Activated CD8-positive, alpha-beta memory T cell treated with anti-CD3 and anti-CD28 coated beads, Interleukin-2, amount 10 ng/mL, durations not matched to agents 7 days and 5 days (primary cell): ENCODE measurements around the gene TINAGL1. TPM values are rescaled to one million over a fixed set of nuclear protein-coding genes. Genes with fewer than 3 reads are reported as not detected.
"Not testable (repeated sequence)": the region's sequence is repeated elsewhere in the genome, so short reads cannot be mapped to it uniquely, and the experiment has no call there.

ENCODE experiments used
- ATAC-seq: fragments of 150-1000 bp; cut with Tn5 transposase; one replicate; pipeline ENCODE4 v1.10.0; 2021; ENCODE audit warnings: moderate library complexity
- CTCF ChIA-PET: fragments of 350-600 bp; sonication (Branson Sonifier 250); formaldehyde crosslinking; loops from one replicate; lab custom pipeline; 2021; ENCODE audit warnings: antibody characterized with exemption; lab: Charles Lee
- DNase-seq: peaks from one replicate; pipeline ENCODE4 v3.0.0-alpha.2; 2020
- H3K27ac Mint-ChIP-seq: one replicate; pipeline ENCODE4 v1.8.0; 2021; ENCODE audit warnings: mild to moderate bottlenecking, mixed read lengths
- H3K27me3 Mint-ChIP-seq: one replicate; pipeline ENCODE4 v1.8.0; 2021; ENCODE audit warnings: mixed read lengths
- H3K36me3 Mint-ChIP-seq: one replicate; pipeline ENCODE4 v1.8.0; 2021; ENCODE audit warnings: mild to moderate bottlenecking, mixed read lengths
- H3K4me1 Mint-ChIP-seq: one replicate; pipeline ENCODE4 v1.8.0; 2021; ENCODE audit warnings: mixed read lengths
- H3K4me3 Mint-ChIP-seq: one replicate; pipeline ENCODE4 v1.8.0; 2021; ENCODE audit warnings: mild to moderate bottlenecking, moderate library complexity, mixed read lengths
- H3K9me3 Mint-ChIP-seq: one replicate; pipeline ENCODE4 v1.8.0; 2022; ENCODE audit warnings: low read depth, mixed read lengths
- total RNA-seq, 2 experiments: library from RNA; stranded (reverse); gene quantifications; one replicate each; pipeline ENCODE4 v1.2.3, GENCODE V29; 2021

The TINAGL1 gene
- total RNA-seq, 2 experiments from 2014 or later, result not detected

- H3K27ac Mint-ChIP-seq, result no peak overlapping the region
Measured at GRCh38 chr1:31581821-31582810, 5.8 kb downstream of the TINAGL1 start.

GRCh38 chr1:31583082-31583994 is 7.0 kb downstream of the TINAGL1 start:
- no peaks in the 10 kb centered on the region for H3K36me3 Mint-ChIP-seq
- CTCF ChIA-PET, result no interaction called here
- no peaks in the 10 kb centered on the region for H3K9me3 Mint-ChIP-seq
- ATAC-seq (no peak), DNase-seq (no peak)
- no peak overlapping the region for H3K4me3 Mint-ChIP-seq
- no peaks in the 10 kb centered on the region for H3K4me1 Mint-ChIP-seq
- H3K27ac Mint-ChIP-seq, result no peak overlapping the region
- H3K27me3 Mint-ChIP-seq, result peaks cover 3% of the 10 kb centered on the region

More at GRCh38 chr1:31581821-31582810, 5.8 kb downstream of the TINAGL1 start:
- Mint-ChIP-seq H3K4me3 (no peak overlapping the region), H3K36me3 (no peaks in the 10 kb centered on the region), H3K27me3 (no peaks in the 10 kb centered on the region), H3K9me3 (no peaks in the 10 kb centered on the region), H3K4me1 (no peaks in the 10 kb centered on the region)
- DNase-seq (no peak), ATAC-seq (no peak)
- CTCF ChIA-PET, result interaction anchor here (0.7 to 1.6 kb wide), 2 partner anchors 18 to 33 kb away, joined by 3 to 5 read pairs; no protein-coding TSS in a partner anchor

- peaks cover 6% of the 10 kb centered on the region for H3K27me3 Mint-ChIP-seq
- CTCF ChIA-PET, result no interaction called here
- DNase-seq, result no peak
- H3K9me3 Mint-ChIP-seq, result no peaks in the 10 kb centered on the region
- no peak for ATAC-seq
- no peak overlapping the region for H3K27ac Mint-ChIP-seq
- no peaks in the 10 kb centered on the region for H3K4me1 Mint-ChIP-seq
- no peak overlapping the region for H3K4me3 Mint-ChIP-seq
- no peaks in the 10 kb centered on the region for H3K36me3 Mint-ChIP-seq
Measured at GRCh38 chr1:31583995-31584868, 7.9 kb downstream of the TINAGL1 start.

GRCh38 chr1:31584869-31585735 is 8.8 kb downstream of the TINAGL1 start:
- H3K36me3 Mint-ChIP-seq, result no peaks in the 10 kb centered on the region
- DNase-seq (no peak), ATAC-seq (no peak)
- CTCF ChIA-PET, result no interaction called here
- H3K4me3 Mint-ChIP-seq, result no peak overlapping the region
- H3K27ac Mint-ChIP-seq, result no peak overlapping the region
- peaks cover 9% of the 10 kb centered on the region for H3K27me3 Mint-ChIP-seq
- H3K4me1 Mint-ChIP-seq, result no peaks in the 10 kb centered on the region
- H3K9me3 Mint-ChIP-seq, result no peaks in the 10 kb centered on the region

- Mint-ChIP-seq H3K4me3 (no peak overlapping the region), H3K27ac (no peak overlapping the region), H3K36me3 (no peaks in the 10 kb centered on the region), H3K27me3 (peaks cover 9% of the 10 kb centered on the region), H3K9me3 (no peaks in the 10 kb centered on the region), H3K4me1 (no peaks in the 10 kb centered on the region)
- CTCF ChIA-PET, result interaction anchor here (1.1 kb wide), 1 partner anchor 31 kb away, joined by 3 read pairs; the partner anchor contains the start of gene HCRTR1
- ATAC-seq, result no peak
- DNase-seq, result no peak
Measured at GRCh38 chr1:31585736-31586365, 9.5 kb downstream of the TINAGL1 start.

GRCh38 chr1:31586376-31587327 is 10.3 kb downstream of the TINAGL1 start:
- Mint-ChIP-seq H3K27ac (no peak overlapping the region), H3K27me3 (peaks cover 9% of the 10 kb centered on the region), H3K4me3 (no peak overlapping the region), H3K4me1 (no peaks in the 10 kb centered on the region), H3K36me3 (no peaks in the 10 kb centered on the region), H3K9me3 (no peaks in the 10 kb centered on the region)
- ATAC-seq (no peak), DNase-seq (no peak)
- CTCF ChIA-PET, result interaction anchor here (0.6 to 1.1 kb wide), 4 partner anchors 23 to 417 kb away, joined by 3 to 4 read pairs (median 3); partner anchors contain the start of gene HCRTR1

- not testable (repeated sequence) for H3K4me1 Mint-ChIP-seq, H3K36me3 Mint-ChIP-seq, DNase-seq, H3K9me3 Mint-ChIP-seq, ATAC-seq, H3K4me3 Mint-ChIP-seq, H3K27ac Mint-ChIP-seq
- CTCF ChIA-PET, result interaction anchor here (0.6 to 1.8 kb wide), 7 partner anchors 9 to 253 kb away, joined by 3 to 5 read pairs (median 3); no protein-coding TSS in a partner anchor
- H3K27me3 Mint-ChIP-seq, result peaks cover 13% of the 10 kb centered on the region
Measured at GRCh38 chr1:31587328-31587699, 11.0 kb downstream of the TINAGL1 start.

- peak; percentile 69 for DNase-seq
- H3K4me3 Mint-ChIP-seq, result no peak overlapping the region
- CTCF ChIA-PET, result interaction anchor here (0.6 to 1.8 kb wide), 7 partner anchors 8 to 254 kb away, joined by 3 to 5 read pairs (median 3); no protein-coding TSS in a partner anchor
Measured at GRCh38 chr1:31587720-31588423, 11.6 kb downstream of the TINAGL1 start.

GRCh38 chr1:31588751-31589515 is 12.6 kb downstream of the TINAGL1 start:
- Mint-ChIP-seq H3K4me1 (peaks cover 1% of the 10 kb centered on the region), H3K9me3 (no peaks in the 10 kb centered on the region), H3K27ac (no peak overlapping the region), H3K36me3 (no peaks in the 10 kb centered on the region), H3K4me3 (no peak overlapping the region), H3K27me3 (peaks cover 19% of the 10 kb centered on the region)
- ATAC-seq, result no peak
- CTCF ChIA-PET, result interaction anchor here (0.8 to 1.8 kb wide), 4 partner anchors 11 to 30 kb away, joined by 3 to 5 read pairs (median 4); partner anchors contain the start of gene HCRTR1
- DNase-seq, result no peak

More at GRCh38 chr1:31587720-31588423, 11.6 kb downstream of the TINAGL1 start:
- no peaks in the 10 kb centered on the region for H3K4me1 Mint-ChIP-seq
- H3K9me3 Mint-ChIP-seq, result no peaks in the 10 kb centered on the region
- no peak overlapping the region for H3K27ac Mint-ChIP-seq
- peaks cover 17% of the 10 kb centered on the region for H3K27me3 Mint-ChIP-seq
- peak; percentile 80 for ATAC-seq
- no peaks in the 10 kb centered on the region for H3K36me3 Mint-ChIP-seq
